LNCAP (cell line): ENCODE data around the gene FOLR3.
A peak's percentile ranks its signal among the peaks of the same experiment; 100 is the strongest.
"Not testable (repeated sequence)": the region's sequence is repeated elsewhere in the genome, so short reads cannot be mapped to it uniquely, and the experiment has no call there.

ENCODE experiments used
- TF ChIP-seq, protein P1 (sequence below): fragments of 450-650 bp; IDR thresholded peaks from 2 replicates; pipeline ENCODE4 v1.5.1; 2017; ENCODE audit warnings: mild to moderate bottlenecking

The FOLR3 gene

GRCh38 chr11:72135473-72135872, at the start of gene FOLR3:
Gene FOLR3, plus strand, starts transcription at chr11:72135725. Its CDS starts 228 bp downstream, at chr11:72135953.
- TF ChIP-seq, protein P1, sequence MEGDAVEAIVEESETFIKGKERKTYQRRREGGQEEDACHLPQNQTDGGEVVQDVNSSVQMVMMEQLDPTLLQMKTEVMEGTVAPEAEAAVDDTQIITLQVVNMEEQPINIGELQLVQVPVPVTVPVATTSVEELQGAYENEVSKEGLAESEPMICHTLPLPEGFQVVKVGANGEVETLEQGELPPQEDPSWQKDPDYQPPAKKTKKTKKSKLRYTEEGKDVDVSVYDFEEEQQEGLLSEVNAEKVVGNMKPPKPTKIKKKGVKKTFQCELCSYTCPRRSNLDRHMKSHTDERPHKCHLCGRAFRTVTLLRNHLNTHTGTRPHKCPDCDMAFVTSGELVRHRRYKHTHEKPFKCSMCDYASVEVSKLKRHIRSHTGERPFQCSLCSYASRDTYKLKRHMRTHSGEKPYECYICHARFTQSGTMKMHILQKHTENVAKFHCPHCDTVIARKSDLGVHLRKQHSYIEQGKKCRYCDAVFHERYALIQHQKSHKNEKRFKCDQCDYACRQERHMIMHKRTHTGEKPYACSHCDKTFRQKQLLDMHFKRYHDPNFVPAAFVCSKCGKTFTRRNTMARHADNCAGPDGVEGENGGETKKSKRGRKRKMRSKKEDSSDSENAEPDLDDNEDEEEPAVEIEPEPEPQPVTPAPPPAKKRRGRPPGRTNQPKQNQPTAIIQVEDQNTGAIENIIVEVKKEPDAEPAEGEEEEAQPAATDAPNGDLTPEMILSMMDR, result not testable (repeated sequence)

DNA sequence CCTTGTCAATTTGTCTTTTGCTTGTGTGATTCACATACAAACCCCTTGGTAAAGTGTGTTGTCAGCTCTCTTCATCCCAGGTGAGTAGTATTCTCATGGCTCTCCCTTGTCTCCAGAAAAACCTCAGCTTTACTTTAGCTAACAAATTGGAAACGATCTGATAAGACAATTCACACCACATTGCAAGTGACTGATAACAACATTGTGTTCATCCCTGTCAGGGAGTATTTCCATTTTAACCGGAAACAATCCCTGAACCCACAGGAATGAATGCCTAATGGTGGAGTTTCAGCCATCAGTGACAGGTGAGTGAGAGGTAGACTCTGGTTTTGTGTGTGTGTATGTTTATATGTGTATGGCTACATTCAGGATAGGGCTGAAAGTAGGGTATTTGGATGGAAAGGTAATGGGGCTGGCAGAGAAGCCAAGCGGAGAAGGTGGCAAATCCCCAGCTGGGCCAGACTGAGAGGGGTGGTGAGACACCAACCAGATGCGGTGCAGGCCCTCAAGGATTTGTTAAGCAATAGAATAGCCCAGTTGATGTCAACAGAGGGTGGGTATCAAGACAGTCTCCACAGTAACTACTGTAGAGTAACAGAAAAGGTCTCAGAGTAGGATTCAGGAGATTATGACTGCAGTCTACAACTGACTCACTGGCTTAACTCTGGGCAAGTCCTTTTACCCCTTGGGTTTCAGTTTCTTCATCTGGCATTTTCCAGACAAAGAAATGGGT, 47.3 kb upstream of the FOLR3 start:
- TF ChIP-seq, protein P1, result no peak

DNA sequence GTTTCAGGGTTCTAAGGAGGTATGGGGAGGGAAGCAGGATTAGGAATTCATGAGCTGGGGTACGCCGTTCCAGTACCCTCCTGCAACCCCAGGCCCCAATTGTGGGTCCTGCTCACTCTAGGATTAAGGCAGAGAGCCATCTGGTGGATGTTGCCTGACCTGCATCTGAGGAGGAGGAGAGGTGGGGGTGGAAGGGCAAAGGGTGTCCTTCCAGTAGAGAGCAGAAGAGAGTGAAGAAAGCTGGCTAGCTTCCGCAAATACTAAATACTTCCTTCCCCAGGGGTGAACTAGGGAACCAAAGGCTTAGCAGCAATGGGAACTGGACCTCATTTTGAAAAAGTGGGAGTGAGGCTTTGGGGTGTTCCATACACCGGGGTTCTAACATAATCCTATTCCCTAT, 44.2 kb upstream of the FOLR3 start:
- TF ChIP-seq, protein P1, result peak; percentile 90

DNA sequence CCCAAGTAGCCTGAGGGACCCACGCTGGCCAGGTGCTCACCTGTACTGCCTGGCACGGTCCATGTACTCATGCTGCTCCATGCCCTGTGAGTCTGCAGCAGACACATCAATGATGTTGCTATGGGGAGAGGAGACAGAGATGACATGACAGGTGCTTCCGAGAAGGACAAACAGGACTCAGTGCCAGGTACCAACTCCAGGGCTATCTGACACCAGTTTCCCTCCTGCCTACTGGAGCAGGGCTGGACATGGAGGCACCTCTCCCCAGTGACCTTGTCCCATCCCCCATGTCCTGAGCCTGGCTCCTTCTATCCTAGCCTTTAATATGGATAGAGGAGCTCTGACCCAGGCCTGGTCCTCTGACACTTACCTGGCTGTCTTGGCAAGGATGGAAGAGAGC, 36.8 kb upstream of the FOLR3 start:
- TF ChIP-seq, protein P1, result no peak

DNA sequence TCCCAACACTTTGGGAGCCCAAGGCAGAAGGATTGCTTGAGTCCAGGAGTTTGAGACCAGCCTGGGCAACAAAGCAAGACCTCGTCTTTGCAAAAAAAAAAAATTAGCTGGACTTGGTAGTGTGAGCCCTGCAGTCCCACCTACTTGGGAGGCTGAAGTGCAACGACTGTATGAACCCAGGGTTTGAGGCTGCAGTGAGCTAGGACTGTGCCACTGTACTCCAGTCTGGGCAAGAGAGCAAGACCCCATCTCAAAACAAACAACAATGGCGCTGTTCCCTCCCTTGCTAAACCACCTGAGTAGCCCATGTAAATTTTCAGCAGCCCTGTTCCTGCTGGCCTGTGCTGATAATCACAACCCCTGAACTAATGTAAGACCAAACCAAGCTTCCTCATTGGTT, 35.5 kb upstream of the FOLR3 start:
- TF ChIP-seq, protein P1, result no peak

- TF ChIP-seq, protein P1, result no peak
These were observed 35.1 kb upstream of the FOLR3 start for GRCh38 chr11:72100462-72100861.

DNA sequence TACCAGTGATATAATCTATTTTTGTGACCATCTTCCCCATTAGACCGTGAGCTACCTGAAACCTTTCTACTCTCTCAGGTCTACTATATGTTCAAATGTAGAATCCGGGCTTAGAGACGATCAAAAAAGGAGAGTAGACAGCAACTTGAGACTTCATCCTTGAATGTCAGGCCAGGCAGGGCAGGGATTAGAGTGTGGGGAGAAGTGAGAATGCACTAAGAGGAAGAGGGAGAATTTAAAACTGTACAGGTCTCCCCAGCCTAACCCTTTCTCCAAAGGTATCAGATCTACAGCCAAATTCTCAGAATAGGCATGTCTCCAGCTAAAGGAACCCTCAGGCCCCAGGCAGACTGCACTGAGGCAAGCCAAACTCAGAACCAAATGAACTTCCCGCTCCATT, 33.4 kb upstream of the FOLR3 start:
- TF ChIP-seq, protein P1, result no peak

DNA sequence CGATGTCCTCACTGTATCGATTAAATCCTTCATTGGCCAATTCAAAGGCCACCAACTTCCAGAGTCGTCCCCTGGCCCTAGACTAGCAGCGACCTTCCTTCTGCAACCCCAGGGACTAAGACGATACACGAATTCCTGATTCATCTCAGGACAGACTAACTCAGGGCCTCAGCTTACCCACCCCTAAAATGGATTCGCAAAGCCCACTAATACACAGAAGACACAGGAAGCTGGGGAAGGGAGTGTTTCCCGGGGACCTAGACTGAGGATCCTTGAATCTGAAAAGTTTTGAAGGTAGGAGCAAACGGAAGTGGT, 32.9 kb upstream of the FOLR3 start:
- TF ChIP-seq, protein P1, result no peak
